ENCODE results near the gene SGMS1. TPM values are rescaled to one million over a fixed set of nuclear protein-coding genes. Genes with fewer than 3 reads are reported as not detected.

SGMS1 gene
- total RNA-seq, 2 donors from 2014 or later = 32.5 to 35.9 TPM

DNA sequence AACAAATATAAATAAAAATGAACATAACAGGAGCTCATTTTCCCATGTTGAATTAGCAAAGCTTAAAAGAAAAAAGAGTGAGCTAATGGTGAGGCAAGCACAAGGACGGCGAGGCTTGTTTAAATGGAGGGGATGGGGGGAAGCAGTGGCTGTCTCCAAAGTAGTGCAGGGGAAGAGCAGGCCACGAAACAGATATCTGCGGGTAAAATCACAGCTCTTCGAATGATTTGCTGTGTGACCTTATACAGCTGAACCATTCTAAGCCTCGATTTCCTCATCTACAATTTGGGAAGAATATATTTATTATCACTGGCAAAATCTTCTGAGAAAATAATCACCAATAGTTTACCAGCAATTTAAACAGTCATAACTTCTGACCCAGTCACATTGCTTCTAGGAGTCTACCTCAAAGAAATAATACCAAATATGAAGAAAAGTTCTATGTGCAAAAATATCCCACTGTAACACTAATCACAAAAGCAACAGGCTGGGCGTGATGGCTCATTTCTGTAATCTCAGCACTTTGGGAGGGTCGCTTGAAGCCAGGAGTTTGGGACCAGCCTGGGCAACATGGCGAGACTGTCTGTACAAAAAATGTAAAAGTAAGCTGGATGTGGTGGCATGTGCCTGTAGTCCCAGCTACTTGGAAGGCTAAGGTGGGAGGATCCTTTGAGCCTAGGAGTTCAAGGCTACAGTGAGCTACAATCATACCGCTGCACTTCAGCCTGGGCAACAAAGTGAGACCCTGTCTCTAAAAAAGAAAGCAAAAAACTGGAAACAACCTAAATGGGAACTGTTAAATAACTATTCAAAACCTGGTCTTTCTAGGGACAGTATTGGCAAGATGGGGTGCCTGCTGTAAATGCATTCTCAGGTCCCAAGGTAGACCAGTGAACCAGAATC, 309.3 kb downstream of the SGMS1 start:
- no peak for DNase-seq (ENCODE audit: low spot score)
- Histone ChIP-seq H3K4me1 (peaks cover 0 to 24% of the 10 kb centered on the region in 2 donors), H3K9me3 (no peaks in the 10 kb centered on the region), H3K36me3 (peaks cover 23% of the 10 kb centered on the region), H3K27ac (no peak overlapping the region), H3K27me3 (no peaks in the 10 kb centered on the region), H3K4me3 (no peak overlapping the region)
- TF ChIP-seq, protein P1, sequence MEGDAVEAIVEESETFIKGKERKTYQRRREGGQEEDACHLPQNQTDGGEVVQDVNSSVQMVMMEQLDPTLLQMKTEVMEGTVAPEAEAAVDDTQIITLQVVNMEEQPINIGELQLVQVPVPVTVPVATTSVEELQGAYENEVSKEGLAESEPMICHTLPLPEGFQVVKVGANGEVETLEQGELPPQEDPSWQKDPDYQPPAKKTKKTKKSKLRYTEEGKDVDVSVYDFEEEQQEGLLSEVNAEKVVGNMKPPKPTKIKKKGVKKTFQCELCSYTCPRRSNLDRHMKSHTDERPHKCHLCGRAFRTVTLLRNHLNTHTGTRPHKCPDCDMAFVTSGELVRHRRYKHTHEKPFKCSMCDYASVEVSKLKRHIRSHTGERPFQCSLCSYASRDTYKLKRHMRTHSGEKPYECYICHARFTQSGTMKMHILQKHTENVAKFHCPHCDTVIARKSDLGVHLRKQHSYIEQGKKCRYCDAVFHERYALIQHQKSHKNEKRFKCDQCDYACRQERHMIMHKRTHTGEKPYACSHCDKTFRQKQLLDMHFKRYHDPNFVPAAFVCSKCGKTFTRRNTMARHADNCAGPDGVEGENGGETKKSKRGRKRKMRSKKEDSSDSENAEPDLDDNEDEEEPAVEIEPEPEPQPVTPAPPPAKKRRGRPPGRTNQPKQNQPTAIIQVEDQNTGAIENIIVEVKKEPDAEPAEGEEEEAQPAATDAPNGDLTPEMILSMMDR (IDR thresholded peaks at IDR 0.05) = no peak

DNA sequence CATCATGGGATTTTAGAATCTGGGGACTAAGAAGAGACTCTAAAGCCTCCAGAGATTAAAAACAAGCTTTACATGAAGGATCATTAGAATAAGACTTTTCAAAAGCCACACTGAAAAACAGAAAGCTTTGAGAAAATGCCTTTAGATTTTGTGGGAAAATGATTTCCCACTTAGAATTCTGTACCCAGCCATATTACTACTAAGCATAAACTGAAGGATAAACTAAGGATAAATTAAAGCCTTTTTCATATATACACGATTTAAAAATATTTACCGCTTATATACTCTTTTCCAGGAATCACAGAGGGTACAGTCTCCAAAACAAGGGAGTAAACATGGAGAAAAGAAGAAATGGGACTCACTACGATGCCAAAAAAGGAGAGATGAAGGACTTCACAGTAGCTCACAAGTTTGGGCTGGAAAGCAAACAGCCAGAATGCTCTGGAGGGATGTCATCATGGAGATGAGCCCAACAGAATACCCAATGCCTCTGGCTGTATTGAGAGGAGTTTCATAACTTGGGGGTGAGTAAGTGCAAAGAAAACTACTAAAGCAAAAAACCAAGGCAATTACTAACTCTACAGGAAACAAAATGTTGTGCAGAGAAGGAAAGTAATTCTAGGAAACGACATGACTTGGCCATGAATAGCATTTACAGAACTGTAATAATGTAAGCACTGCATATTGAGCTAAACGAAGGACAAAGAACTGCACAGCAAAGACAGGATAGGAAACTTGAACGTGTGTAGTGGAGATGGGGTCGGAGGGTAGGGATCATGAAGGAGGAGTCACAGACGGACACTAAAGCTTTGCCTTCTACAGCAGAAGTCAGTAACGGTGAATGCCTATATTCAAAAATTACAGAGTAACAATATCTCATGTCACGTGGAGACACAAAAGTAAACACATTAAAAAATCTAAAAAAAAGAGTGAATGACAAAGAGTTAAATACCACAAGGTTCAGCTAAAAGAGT, 311.0 kb downstream of the SGMS1 start:
- TF ChIP-seq, protein P1 (IDR thresholded peaks at IDR 0.05) = no peak
- peaks cover 31% of the 10 kb centered on the region for H3K36me3 ChIP-seq
- no peak for DNase-seq (ENCODE audit: low spot score)
- no peak overlapping the region for H3K27ac ChIP-seq
- H3K9me3 ChIP-seq = no peaks in the 10 kb centered on the region
- H3K4me3 ChIP-seq = no peak overlapping the region
- H3K27me3 ChIP-seq = no peaks in the 10 kb centered on the region
- peaks cover 0 to 24% of the 10 kb centered on the region in 2 donors for H3K4me1 ChIP-seq

DNA sequence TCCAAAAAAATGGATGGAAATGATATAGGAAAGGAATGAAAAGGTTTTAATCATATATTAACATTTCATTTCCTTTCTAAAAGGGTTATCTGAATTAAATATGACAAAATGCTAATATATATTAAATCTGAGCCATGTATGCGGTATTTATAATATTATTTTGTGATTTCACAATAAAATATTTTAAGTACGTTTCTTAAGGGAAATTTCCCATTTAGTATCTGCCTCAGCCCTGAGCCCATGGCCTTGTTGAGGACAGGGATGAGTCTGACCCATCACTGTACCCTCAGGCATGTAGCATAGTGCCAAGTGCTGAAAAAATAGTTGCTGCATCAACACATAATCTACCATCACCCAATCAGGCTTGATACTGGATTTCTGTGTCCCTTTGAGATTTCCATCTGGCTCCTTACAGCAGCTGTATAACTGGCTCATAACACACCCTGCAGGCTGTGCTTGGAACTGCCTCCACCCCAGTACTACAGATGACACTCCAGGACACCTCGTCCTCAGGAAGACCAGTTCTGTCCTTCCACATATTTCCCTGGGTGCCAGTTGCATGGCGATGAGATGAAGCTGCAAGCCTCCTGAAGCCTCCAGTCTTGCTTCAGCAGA, 313.1 kb downstream of the SGMS1 start:
- Histone ChIP-seq H3K4me3 (no peak overlapping the region), H3K36me3 (peaks cover 44% of the 10 kb centered on the region), H3K4me1 (peaks cover 0 to 12% of the 10 kb centered on the region in 2 donors), H3K27ac (no peak overlapping the region), H3K9me3 (no peaks in the 10 kb centered on the region), H3K27me3 (no peaks in the 10 kb centered on the region)
- TF ChIP-seq, protein P1 (IDR thresholded peaks at IDR 0.05) = peak in 1 of 2 donors; percentile 16
- no peak for DNase-seq (ENCODE audit: low spot score)

DNA sequence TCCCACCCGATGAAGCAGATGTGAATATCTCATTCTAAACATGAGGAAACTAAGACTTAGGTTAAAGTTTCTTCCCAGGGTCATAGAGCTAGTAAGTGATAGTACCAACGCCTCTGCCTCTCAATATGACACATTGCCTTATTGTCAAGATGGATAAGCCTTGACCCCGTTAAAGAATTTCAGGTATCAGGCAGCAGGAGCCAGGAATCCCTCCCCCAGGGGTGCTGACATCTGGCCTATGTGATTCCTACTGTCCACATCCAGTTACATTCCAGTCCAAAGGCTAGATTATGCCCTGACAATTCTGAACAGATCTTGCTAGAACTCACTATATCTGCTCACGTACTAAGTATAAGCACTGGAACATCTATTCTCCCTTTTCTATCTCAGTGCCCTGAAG, 314.4 kb downstream of the SGMS1 start:
- H3K36me3 ChIP-seq = peaks cover 44% of the 10 kb centered on the region
- no peaks in the 10 kb centered on the region for H3K4me1 ChIP-seq
- DNase-seq (ENCODE audit: low spot score) = no peak
- H3K27me3 ChIP-seq = no peaks in the 10 kb centered on the region
- H3K4me3 ChIP-seq = no peak overlapping the region
- TF ChIP-seq, protein P1 (IDR thresholded peaks at IDR 0.05) = no peak
- no peaks in the 10 kb centered on the region for H3K9me3 ChIP-seq
- H3K27ac ChIP-seq = no peak overlapping the region

DNA sequence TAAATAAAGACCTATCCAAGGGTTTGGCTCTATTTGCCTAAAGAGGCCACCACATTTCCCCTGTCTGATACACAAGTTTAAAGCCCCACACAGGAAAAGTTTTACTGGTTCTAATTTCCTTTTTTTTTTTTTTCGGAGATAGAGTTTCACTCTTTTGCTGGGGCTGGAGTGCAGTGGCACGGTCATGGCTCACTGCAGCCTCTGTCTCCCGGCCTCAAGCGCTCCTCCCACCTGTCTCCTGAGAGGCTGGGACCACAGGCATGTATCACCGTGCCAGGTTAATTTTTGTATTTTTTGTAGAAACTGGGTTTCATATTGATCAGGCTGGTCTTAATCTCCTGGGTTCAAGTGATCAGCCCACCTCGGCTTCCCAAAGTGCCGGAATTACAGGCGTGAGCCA, 319.1 kb downstream of the SGMS1 start:
- H3K27ac ChIP-seq = no peak overlapping the region
- peaks cover 23% of the 10 kb centered on the region for H3K36me3 ChIP-seq
- H3K9me3 ChIP-seq = no peaks in the 10 kb centered on the region
- no peak overlapping the region for H3K4me3 ChIP-seq
- H3K4me1 ChIP-seq = no peaks in the 10 kb centered on the region
- no peaks in the 10 kb centered on the region for H3K27me3 ChIP-seq
- TF ChIP-seq, protein P1 (IDR thresholded peaks at IDR 0.05) = no peak
- no peak for DNase-seq (ENCODE audit: low spot score)

All from right atrium auricular region (tissue), 2 donors.